UCSD-AML1 (cell line): ENCODE results near the gene TMEM138.
"Not testable (repeated sequence)": the region's sequence is repeated elsewhere in the genome, so short reads cannot be mapped to it uniquely, and the experiment has no call there.

Experiments used
- DNase-seq: peaks from one replicate; lab custom pipeline; 2025; ENCODE audit not compliant: unreplicated experiment; lab: John Stamatoyannopoulos, UW

The TMEM138 gene

GRCh38 chr11:61362542-61362875 lies 335 bp downstream of the TMEM138 start:
- no peak for DNase-seq

DNA sequence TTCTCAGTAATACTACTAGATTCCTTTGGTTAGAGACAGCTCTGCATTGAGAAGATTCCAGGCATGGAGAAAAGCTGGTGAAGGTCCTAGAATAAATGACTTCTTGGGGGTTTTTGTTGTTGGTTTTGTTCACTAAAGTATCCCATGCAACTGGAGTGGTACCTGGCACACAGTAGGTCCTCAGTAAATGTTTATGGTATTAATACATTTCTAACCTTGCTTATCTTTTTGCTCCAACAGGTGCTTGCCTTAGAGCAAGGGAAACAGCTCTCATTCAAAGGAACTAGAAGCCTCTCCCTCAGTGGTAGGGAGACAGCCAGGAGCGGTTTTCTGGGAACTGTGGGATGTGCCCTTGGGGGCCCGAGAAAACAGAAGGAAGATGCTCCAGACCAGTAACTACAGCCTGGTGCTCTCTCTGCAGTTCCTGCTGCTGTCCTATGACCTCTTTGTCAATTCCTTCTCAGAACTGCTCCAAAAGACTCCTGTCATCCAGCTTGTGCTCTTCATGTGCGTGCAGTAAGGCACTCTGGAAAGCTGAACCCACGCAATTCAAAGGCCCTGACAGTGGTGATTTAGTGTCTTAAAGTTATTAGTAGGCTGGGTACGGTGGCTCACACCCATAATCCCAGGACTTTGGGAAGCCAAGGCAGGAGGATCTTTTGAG lies 2.0 kb downstream of the TMEM138 start:
- no peak for DNase-seq

- no peak for DNase-seq
These were observed 5.2 kb downstream of the TMEM138 start for GRCh38 chr11:61367406-61367805.

GRCh38 chr11:61368646-61369045 lies 6.5 kb downstream of the TMEM138 start:
- no peak for DNase-seq

DNA sequence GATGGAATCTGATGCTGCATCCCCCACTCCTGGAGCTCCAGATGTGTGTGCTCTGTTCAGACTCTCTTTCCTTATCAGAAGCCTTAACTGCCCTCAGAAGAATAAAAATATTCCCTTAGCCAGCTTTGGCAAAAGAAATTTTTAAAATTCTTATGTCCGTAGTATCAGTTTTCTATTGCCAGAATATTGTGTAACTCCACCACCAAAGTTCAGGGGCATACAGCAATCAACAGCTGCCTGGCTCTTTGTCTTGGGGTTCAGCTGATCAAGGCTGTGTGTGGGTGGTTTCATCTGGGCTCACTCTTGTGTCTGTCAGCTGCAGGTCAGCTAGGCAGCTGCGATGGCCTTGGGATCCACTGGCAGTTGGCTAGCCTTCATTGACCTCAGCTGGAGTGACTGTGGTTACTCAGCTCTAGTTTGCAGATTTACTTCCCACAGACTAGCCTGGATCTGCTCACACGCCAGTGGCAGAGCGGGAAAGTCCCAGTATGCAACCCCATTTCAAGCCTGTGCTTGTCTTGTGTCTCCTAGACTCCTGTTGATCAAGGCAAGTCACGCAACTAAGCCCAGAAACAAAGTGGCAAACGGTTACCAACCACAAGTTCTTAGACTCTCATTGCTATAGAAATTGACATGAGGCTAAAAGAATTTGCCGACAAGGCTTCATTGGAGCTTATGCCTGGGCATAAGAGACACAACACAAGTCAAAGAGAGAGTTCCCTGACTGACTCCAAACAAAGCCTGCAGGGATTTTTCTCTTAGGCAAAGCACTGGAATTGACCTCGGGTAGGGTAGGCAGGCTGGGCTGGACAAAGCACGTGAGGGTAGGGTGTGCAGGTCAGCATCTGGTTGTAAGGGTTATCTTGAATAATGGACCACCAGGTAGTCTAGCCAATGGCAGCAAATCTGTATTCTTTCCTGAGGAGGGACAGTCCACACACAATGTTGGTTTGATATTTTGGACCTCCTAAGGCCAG lies 7.5 kb downstream of the TMEM138 start:
- DNase-seq: no peak

- no peak for DNase-seq
These were observed 8.3 kb downstream of the TMEM138 start for GRCh38 chr11:61370349-61371005.

GRCh38 chr11:61372659-61373420 lies 10.7 kb downstream of the TMEM138 start:
- no peak for DNase-seq

DNA sequence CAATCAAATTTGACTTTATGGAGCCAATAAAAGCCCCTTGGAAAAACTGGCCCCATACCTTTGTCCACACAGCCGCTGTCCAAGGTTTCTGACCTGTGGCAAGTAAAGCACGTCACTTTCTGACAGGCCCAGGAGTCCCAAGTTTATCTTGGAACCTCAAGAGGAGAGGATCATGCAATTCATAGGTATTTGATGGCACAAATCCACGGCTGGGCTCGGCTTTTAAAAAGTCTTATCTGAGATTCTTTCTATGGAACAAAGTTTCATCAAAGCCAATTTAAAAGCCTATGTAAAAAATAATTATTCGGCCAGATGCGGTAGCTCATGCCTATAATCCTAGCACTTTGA lies 13.6 kb downstream of the TMEM138 start:
- DNase-seq: no peak

GRCh38 chr11:61377461-61378160 lies 15.4 kb downstream of the TMEM138 start:
- no peak for DNase-seq

GRCh38 chr11:61378713-61379313 lies 16.6 kb downstream of the TMEM138 start:
- no peak for DNase-seq

- DNase-seq: no peak
These were observed 18.7 kb downstream of the TMEM138 start for GRCh38 chr11:61380884-61381283.

DNA sequence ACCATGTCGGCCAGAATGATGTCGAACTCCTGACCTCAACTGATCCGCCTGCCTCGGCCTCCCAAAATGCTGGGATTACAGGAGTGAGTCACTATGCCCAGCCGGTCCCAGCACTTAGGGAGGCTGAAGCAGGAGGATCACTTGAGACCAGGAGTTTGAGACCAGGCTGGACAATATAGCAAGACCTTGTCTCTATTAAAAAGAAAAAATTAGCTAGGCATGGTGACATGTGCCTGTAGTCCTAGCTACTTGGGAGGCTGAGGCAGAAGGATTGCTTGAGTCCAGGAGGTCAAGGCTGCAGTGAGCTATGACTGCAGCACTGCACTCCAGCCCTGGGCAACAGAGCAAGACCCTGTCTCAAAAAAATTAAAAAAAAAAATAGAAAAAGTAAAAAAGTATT lies 21.7 kb downstream of the TMEM138 start:
- DNase-seq: not testable (repeated sequence)

DNA sequence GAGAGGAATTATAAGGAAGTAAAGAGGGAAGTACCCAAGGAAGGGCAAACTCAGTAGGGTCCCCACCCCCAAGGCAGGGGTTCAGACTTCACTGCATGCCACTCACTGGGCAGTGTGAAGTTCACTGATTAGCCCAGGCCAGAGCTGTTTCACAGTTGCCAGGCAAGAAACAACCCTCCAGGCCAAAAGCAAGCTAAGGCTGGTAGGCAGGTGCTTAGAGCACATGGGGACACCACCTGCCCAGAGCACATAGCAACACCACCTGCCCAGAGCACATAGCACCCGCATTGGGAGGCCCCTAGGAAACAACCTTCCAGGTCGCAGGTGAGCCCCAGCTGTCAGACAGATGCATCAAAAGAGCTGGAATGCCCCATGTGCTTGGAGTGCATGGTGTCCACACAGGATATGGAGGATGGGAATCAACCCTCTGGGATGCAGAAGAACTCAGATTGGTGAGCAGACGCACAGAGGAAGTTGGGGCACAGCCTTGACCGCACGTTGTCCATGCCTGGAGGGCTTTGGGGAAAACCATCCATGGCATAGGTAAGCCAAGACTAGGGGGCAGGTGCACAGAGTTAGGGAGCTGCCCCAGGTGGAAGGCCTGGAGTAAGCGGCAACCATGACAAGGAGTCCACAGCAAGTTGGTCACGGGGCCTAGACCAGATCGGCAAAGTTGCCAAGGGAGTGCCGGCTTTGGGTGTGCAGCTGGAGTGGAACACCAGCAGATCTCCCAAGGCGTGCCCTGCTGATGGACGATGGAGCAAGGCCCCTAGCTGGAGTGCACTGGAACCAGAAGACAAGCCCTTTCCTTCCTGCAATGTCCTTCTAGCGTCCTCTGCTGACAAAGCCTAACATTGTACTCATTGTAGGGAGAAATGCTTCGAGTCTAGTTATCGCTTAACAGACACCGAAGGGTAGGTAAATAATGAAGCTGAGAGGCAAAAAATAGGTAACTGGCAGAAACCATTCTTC lies 22.4 kb downstream of the TMEM138 start:
- DNase-seq: peak; percentile 20

DNA sequence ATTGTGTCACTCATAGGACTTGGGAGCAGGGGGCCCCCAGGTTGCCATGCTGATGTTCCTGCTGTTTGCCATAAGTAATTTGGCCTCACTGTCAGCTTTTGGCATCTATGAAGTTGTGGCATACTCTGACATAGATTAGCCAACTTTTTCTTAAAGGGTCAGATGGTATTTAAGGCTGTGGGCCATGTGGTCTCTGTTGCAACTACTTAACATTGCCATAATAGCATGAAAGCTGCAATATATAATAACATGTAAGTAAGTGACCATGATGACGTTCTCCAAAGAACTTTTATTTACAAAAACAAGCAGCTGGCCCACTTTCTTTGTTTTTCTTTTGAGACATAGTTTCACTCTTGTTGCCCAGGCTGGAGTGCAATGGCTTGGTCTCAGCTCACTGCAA lies 28.0 kb downstream of the TMEM138 start:
- DNase-seq: no peak

GRCh38 chr11:61392981-61393595 lies 30.9 kb downstream of the TMEM138 start:
- DNase-seq: no peak

GRCh38 chr11:61401173-61401572 lies 39.0 kb downstream of the TMEM138 start:
- no peak for DNase-seq

DNA sequence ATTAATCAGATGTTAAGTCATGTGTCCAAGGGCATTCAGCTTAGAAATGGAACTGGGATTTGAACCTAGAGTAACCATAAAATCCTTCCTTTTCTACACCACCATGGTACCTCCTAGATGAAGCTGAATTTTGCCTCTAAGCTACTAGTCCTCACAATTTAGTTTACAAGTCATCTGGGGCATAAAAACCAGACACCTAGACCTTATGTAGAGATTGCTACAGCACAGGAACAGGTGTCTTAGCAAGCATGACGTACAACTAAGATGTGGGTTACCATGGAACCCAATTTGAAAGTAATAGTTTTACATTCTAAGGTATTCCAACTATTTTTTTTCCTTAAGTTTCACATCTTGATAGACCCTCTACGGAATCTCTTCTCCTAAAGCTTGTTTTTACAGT lies 39.4 kb downstream of the TMEM138 start:
- no peak for DNase-seq

DNA sequence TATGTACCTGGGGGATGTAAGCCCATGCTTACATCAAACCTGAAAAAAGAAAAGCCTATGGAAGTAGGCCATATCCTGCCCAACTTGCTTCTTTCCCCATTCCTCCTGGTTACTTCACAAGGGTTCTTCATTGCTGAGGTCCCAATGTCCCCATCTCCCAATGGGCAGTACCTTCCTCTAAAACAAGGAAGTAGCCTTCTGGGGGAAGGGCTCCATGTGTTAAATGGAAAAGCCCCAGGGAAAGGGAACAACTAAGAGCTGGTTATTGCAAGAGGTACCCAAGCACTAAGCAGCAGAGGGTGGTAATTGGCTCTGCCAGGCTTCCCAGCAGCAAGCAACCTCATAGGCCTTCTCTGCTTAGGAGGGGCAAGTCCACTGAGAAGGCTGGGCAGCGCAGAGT lies 41.5 kb downstream of the TMEM138 start:
- DNase-seq: no peak

- no peak for DNase-seq
These were observed 41.9 kb downstream of the TMEM138 start for GRCh38 chr11:61404103-61404502.
